ENCODE measurements around the gene ADPRM.

DNA sequence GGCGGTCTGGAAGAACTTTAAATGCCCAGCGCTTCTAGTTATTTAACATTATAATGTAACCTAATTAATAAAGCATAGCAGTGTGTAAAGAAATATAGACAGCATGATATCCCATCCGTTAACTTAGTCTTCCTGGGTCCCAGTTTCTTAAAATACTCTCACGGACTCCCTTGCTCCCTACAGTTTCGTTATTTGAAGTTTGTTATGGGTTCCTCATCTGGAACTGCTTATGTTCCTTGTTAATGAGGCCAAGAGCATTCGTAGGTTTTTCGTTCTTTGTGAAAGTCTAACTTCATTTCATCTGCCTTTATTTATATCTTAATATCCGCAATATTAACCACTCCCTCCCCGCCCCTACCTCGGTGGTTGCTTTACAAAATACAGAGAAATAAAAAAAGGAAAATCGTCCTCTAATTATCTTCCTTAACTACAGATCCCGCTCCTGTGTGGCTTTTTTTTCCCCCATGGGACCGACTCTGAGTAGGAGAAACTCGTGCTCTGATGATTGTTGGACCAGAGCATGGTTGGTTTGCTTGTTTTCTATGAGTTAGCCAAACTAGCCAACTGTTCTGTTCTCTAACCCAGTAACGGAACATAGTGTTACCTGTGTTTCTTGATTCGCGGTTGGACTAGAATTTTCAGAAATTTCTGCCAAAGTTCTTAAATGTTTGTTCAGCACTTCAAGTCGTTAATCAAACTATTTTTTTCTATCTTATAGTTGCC is 863 bp downstream of the ADPRM start:
- TF ChIP-seq, protein P1, sequence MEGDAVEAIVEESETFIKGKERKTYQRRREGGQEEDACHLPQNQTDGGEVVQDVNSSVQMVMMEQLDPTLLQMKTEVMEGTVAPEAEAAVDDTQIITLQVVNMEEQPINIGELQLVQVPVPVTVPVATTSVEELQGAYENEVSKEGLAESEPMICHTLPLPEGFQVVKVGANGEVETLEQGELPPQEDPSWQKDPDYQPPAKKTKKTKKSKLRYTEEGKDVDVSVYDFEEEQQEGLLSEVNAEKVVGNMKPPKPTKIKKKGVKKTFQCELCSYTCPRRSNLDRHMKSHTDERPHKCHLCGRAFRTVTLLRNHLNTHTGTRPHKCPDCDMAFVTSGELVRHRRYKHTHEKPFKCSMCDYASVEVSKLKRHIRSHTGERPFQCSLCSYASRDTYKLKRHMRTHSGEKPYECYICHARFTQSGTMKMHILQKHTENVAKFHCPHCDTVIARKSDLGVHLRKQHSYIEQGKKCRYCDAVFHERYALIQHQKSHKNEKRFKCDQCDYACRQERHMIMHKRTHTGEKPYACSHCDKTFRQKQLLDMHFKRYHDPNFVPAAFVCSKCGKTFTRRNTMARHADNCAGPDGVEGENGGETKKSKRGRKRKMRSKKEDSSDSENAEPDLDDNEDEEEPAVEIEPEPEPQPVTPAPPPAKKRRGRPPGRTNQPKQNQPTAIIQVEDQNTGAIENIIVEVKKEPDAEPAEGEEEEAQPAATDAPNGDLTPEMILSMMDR (conservative IDR thresholded peaks at IDR 0.05 in 1 of 2, IDR thresholded peaks at IDR 0.05 in 1 of 2; ENCODE audit: extremely low read depth in 1 of 2, insufficient read depth in 1 of 2, low read depth in 1 of 2, low read length in 2 of 2) = no peak
- no peak for TF ChIP-seq EZH2 (IDR thresholded peaks at IDR 0.05; ENCODE audit: borderline replicate concordance, low read length)
